Epithelial cell of proximal tubule (primary cell): ENCODE results near the gene TEX10. TPM values are rescaled to one million over a fixed set of nuclear protein-coding genes. Genes with fewer than 3 reads are reported as not detected.

Experiments used
- DNase-seq: peaks from one replicate; pipeline ENCODE4 v3.0.0-alpha.2; 2011; ENCODE audit warnings: low read depth
- H3K4me3 ChIP-seq: 2 replicates; pipeline ENCODE4 v1.5.1; 2011; ENCODE audit warnings: low read depth, mild to moderate bottlenecking, low read length
- CTCF ChIP-seq: conservative IDR thresholded peaks from 2 replicates; pipeline ENCODE4 v1.5.1; 2012; ENCODE audit warnings: low read depth, mild to moderate bottlenecking, low read length
- total RNA-seq: library from RNA; depleted of rRNA; stranded (reverse); fragments of >200 nt; gene quantifications from 2 replicates; pipeline ENCODE4 v1.2.3, GENCODE V29; 2015

Gene TEX10
- total RNA-seq, 1 donor from 2014 or later, result 25.9 TPM

- TF ChIP-seq CTCF, result no peak
- no peak for DNase-seq
- no peak overlapping the region for H3K4me3 ChIP-seq
These were observed 71.7 kb downstream of the TEX10 start for GRCh38 chr9:100281066-100281465.

GRCh38 chr9:100277166-100277979 lies 75.4 kb downstream of the TEX10 start:
- no peak overlapping the region for H3K4me3 ChIP-seq
- no peak for TF ChIP-seq CTCF
- peak; percentile 64 for DNase-seq

GRCh38 chr9:100269656-100270055 lies 83.1 kb downstream of the TEX10 start:
- TF ChIP-seq CTCF, result no peak
- H3K4me3 ChIP-seq, result no peak overlapping the region
- no peak for DNase-seq

- H3K4me3 ChIP-seq, result no peak overlapping the region
- no peak for DNase-seq
- TF ChIP-seq CTCF, result no peak
These were observed 84.5 kb downstream of the TEX10 start for GRCh38 chr9:100268271-100268670.

- no peak for DNase-seq
- H3K4me3 ChIP-seq, result no peak overlapping the region
- TF ChIP-seq CTCF, result no peak
These were observed 85.5 kb downstream of the TEX10 start for GRCh38 chr9:100267211-100267610.

Other genes starting within 250 kb of the TEX10 start
- gene MSANTD3, start 74.2 kb upstream of the TEX10 start, total RNA-seq, result 74.4 and 105 TPM in 2 replicates
- gene TMEFF1, start 120.2 kb upstream of the TEX10 start, total RNA-seq, result 3.5 and 7.8 TPM in 2 replicates
- gene CAVIN4, start 225.1 kb upstream of the TEX10 start, total RNA-seq, result 0.36 and 0.98 TPM in 2 replicates